ENCODE data around the gene IFNL3.
"Not testable (repeated sequence)": the region's sequence is repeated elsewhere in the genome, so short reads cannot be mapped to it uniquely, and the experiment has no call there.

IFNL3 gene

DNA sequence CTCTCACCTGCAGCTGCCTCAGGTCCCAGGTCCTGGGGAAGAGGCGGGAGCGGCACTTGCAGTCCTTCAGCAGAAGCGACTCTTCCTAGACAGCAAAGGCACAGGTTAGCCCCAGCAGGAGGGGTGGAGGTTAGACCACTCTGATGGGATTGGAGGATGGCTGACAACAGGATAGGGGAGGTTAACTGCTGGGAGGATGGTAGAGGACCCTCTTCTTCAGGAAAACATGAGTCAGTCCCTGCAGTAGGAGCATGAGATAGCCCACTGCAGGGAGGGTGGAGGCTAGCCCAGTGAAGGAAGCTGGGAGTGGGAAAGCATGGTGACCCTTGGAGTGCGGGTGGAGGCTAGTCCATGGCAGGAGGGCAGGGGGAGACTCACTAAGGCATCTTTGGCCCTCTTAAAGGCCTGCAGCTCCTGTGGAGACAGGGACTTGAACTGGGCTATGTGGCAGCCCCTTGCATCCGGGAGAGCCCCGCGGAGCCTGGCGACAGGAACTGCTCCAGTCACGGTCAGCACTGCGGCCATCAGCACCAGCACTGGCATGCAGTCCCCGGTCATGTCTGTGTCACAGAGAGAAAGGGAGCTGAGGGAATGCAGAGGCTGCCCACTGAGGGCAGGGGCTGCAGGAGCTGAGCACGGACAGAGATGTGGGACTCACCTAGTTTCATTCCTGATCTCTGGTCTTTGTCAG, at the start of gene IFNL3:
IFNL3 (minus strand) TSS at position 597 of the 691 bp plus-strand sequence; CDS start at position 558, 39 bp downstream.
- peak in 1 of 10 donors; percentile 59 for DNase-seq
- intact Hi-C loops (cut with DNase I): not testable (repeated sequence)

GRCh38 chr19:39293394-39293793, 48.6 kb upstream of the IFNL3 start:
- intact Hi-C loops (cut with DNase I): no loop called here
- peak in 2 of 10 donors; percentile 3 to 12 for DNase-seq

GRCh38 chr19:39284032-39284431, 39.2 kb upstream of the IFNL3 start:
- DNase-seq: no peak
- intact Hi-C loops (cut with DNase I): no loop called here

- DNase-seq: no peak
- intact Hi-C loops (cut with DNase I): no loop called here
Observed at GRCh38 chr19:39282021-39282420, 37.2 kb upstream of the IFNL3 start.

DNA sequence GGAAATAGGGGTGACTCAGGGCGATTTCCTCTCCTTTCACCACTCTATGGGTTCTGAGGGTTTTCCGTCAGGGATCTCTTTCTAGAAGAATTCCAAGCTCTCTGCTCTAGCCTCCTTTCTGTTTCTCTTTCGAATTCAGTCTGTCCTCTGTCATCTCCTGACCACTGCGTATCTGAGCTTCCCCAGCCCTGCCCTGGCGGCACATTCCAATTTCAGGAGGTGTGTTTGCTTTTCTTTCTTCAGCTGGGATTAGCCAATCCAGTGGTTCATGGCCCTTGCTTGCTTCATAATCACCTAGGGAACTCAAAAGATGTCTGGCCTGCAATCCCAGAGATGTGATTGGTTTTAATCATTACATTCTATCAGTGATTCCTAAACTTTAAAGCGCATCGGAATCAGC, 32.8 kb upstream of the IFNL3 start:
- DNase-seq: peak in 1 of 10 donors; percentile 8
- intact Hi-C loops (cut with DNase I): no loop called here

DNA sequence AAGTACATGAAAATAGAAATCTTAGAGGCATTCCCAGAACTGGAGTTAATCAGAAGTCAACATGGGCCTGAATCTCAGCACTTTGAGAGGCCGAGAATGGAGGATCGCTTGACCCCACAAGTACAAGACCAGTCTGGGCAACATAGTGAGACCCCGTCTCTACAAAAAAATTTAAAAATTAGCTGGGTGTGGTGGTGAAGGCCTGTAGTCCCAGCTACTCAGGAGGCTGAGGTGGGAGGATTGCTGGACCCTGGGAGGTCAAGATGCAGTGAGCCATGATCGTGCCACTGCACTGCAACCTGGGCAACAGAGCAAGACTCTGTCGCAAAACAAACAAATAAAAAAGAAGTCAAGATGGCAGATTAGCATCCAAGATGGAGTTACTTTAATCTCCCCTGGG, 31.9 kb upstream of the IFNL3 start:
- intact Hi-C loops (cut with DNase I): no loop called here
- peak in 1 of 10 donors; percentile 11 for DNase-seq

DNA sequence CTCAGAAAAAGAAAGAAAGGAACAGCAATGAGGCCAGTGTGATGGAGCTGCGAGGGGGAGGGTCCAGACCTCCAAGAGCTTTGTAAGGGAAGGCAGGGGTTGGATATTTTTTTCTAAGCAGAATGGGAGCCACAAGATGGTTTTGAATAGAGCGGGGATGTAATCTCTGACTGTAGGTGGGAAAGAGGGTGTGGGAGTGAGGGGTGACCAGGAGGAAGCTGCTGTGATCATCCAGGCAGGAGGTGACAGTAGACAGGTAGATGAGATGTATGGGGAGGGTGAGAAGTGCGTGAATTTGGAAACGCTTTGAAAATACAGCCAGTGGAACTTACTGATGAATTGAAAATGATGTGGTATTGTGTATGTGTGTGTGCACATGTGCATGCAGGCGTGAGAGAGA, 30.8 kb upstream of the IFNL3 start:
- intact Hi-C loops (cut with DNase I): no loop called here
- peak in 1 of 10 donors; percentile 0 for DNase-seq

GRCh38 chr19:39273859-39274258, 29.1 kb upstream of the IFNL3 start:
- DNase-seq: peak in 1 of 10 donors; percentile 9
- intact Hi-C loops (cut with DNase I): not testable (repeated sequence)

DNA sequence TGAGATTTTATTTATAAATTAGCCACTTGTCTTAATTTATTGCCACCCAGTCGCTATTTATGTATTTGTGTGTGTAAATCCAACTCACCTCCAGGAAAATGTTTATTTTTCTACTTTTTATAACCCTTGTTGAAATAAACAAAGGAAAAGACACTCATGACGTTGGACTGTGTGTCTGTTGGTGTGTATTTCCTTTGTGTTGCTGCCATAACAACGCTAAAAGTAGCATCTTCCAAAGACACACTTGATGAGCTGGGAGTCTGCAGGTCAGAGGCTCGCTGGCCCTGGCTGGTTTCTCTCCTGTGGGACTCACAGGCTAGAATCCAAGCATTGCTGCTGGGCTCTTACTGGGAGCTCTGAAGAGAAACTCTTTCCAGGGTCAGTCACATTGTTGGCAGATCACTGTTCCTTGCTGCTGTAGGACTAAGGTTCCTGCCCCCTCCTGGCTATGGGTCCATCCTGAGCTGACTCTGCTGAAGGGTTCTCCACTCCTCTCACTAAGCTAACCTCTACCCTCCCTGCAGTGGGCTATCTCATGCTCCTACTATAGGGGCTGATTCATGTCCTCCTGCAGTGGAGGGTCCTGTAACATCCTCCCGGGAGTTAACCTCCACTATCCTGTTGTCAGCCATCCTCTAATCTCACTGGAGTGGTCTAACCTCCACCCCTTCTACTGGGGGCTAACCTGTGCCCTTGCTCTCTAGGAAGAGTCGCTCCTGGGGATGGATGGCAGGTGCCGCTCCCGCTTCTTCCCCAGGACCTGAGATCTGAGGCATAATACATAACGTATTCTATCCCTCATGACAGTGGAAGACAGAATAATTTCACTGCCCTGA, 25.4 kb upstream of the IFNL3 start:
- intact Hi-C loops (cut with DNase I): no loop called here
- DNase-seq: peak in 1 of 10 donors; percentile 19

DNA sequence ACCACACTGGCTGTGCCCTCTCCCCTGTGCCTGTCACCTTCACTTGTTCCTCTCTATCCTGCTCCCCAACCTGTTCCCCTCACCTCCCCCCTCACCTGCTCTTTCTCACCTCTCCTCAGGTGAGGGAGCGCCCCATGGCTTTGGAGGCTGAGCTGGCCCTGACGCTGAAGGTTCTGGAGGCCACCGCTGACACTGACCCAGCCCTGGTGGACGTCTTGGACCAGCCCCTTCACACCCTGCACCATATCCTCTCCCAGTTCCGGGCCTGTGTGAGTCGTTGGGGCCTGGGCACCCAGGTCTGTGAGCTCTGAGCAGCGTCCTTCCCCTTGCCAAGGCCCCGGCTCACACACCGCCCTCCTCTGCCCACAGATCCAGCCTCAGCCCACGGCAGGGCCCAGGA, 24.6 kb upstream of the IFNL3 start:
- peak in 1 of 10 donors; percentile 43 for DNase-seq
- intact Hi-C loops (cut with DNase I): not testable (repeated sequence)

DNA sequence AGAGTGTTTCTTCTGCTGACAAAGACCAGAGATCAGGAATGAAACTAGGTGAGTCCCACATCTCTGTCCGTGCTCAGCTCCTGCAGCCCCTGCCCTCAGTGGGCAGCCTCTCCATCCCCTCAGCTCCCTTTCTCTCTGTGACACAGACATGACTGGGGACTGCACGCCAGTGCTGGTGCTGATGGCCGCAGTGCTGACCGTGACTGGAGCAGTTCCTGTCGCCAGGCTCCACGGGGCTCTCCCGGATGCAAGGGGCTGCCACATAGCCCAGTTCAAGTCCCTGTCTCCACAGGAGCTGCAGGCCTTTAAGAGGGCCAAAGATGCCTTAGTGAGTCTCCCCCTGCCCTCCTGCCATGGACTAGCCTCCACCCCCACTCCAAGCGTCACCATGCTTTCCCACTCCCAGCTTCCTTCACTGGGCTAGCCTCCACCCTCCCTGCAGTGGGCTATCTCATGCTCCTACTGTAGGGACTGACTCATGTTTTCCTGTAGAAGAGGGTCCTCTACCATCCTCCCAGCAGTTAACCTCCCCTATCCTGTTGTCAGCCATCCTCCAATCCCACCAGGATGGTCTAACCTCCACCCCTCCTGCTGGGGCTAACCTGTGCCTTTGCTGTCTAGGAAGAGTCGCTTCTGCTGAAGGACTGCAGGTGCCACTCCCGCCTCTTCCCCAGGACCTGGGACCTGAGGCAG, 23.9 kb upstream of the IFNL3 start:
- DNase-seq; intact Hi-C loops (cut with DNase I): not testable (repeated sequence)

DNA sequence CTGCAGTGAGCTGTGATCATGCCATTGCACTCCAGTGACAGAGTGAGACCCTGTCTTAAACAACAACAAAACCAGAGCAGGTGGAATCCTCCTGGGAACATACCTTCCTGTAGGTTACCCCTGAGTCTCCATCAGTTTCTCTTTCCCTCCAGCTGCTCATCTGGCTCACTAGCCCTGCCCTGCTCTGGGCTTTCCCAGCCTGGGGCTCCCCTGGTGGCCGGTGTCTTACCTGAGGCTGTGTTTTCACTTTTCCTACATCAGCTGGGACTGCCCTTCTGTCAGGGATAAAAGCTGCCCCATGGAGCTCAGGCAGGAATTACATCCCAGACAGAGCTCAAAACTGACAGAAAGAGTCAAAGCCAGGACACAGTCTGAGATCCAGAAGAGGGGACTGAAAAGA, 23.3 kb upstream of the IFNL3 start, which contains the start of gene IFNL2:
IFNL2 (plus strand) TSS at position 312 of the 400 bp plus-strand sequence. CDS start 173 bp downstream, outside the sequence.
- intact Hi-C loops (cut with DNase I); DNase-seq: not testable (repeated sequence)

GRCh38 chr19:39265321-39265916, 20.6 kb upstream of the IFNL3 start:
- DNase-seq: peak in 2 of 10 donors; percentile 80 to 84
- intact Hi-C loops (cut with DNase I): no loop called here

- intact Hi-C loops (cut with DNase I): no loop called here
Observed at GRCh38 chr19:39264306-39265290, 19.8 kb upstream of the IFNL3 start.

GRCh38 chr19:39263912-39264305, 19.1 kb upstream of the IFNL3 start:
- DNase-seq: peak in 1 of 10 donors; percentile 55
- intact Hi-C loops (cut with DNase I): no loop called here

More at GRCh38 chr19:39264306-39265290, 19.8 kb upstream of the IFNL3 start:
- peak in 2 of 10 donors; percentile 77 to 83 for DNase-seq

DNA sequence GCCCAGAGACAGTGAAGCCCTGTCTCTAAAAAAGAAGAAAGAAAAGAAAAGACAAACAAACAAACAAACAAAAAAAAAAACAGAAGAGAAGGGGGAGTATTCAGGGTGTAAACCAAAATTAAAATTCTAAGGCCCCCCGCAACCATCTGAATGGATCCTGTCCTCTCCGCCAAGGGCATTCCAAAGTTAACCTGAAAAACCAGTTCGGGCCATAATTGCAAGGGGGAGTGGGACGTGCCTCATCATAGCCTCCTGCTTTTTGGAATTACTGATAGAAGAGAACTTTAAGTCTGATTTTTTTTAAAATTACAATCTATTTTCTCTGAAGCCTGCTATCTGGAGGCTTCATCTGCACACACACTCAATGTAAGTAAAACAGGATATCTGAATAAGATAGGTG, 17.7 kb upstream of the IFNL3 start:
- no peak for DNase-seq

DNA sequence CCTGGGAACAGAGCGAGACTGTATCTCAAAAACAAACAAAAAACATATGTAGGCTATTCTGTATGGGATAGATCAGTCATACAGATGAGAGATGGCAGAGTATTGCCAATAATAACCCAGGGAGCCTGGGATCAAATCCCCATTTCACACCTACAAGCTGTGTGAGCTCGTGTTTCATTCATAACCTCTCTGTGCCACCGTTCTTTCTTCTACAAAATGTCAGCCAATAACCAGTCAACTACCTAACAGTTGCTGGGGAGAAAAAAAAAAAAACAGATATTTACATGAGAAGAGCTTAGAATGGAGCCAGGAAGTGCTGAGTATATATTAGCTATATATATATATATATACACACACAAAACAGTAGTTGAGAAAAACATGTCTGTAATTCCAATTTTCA, 16.9 kb upstream of the IFNL3 start:
- DNase-seq: no peak
- intact Hi-C loops (cut with DNase I): no loop called here

More for the DNA sequence above, 17.7 kb upstream of the IFNL3 start:
- intact Hi-C loops (cut with DNase I): no loop called here

- DNase-seq: peak in 1 of 10 donors; percentile 21
- intact Hi-C loops (cut with DNase I): no loop called here
Observed at GRCh38 chr19:39257227-39257626, 12.4 kb upstream of the IFNL3 start.
